HCT116 (cell line): ENCODE measurements around the gene DCDC2. TPM values are rescaled to one million over a fixed set of nuclear protein-coding genes. Genes with fewer than 3 reads are reported as not detected.

Experiments used
- ATAC-seq: fragments of 200-7000 bp; cut with Tn5 transposase; 2 replicates; pipeline ENCODE4 v1.9.1; 2020; ENCODE audit warnings: mild to moderate bottlenecking, moderate library complexity
- BruUV-seq: library from RNA; stranded (reverse); fragments of 400-500 nt; replicated peaks from 2 replicates; lab custom pipeline; 2021; lab: Mats Ljungman, UMichigan
- CTCF ChIA-PET: fragments of 300-600 bp; sonication (Branson Sonifier 250); formaldehyde crosslinking; loops from one replicate; lab custom pipeline; 2021; ENCODE audit warnings: antibody characterized with exemption; lab: Charles Lee
- POLR2A ChIA-PET: fragments of 300-600, 350-600 bp; sonication (Branson Sonifier 250); formaldehyde crosslinking; loops from one replicate; lab custom pipeline; 2021; ENCODE audit warnings: antibody characterized with exemption; lab: Charles Lee
- RAD21 ChIA-PET, 2 experiments: fragments of 300-600 bp; sonication (Branson Sonifier 250); formaldehyde crosslinking; loops; one replicate each; lab custom pipeline; 2023; ENCODE audit warnings: low total read pairs in 2 of 2; ENCODE audit not compliant: uncharacterized antibody in 2 of 2, unreplicated experiment in 2 of 2, low non-redundant PET in 1 of 2; lab: Charles Lee
- DNase-seq: peaks from one replicate; pipeline ENCODE4 v3.0.0-alpha.2; 2010; ENCODE audit warnings: low read depth, low spot score
- H2AFZ ChIP-seq: fragments of 200-600 bp; shearing (Covaris generic), sonication (generic); 2 replicates; pipeline ENCODE4 v1.6.1; 2017; ENCODE audit warnings: low read depth, mixed run types, mixed read lengths, antibody characterized with exemption, low read length; ENCODE audit not compliant: poor library complexity, severe bottlenecking
- H3K27ac ChIP-seq: 2 replicates; pipeline ENCODE4 v1.5.1; 2012; ENCODE audit warnings: low read depth, low read length
- H3K27me3 ChIP-seq: fragments of 200-600 bp; sonication (generic); 2 replicates; pipeline ENCODE4 v1.6.1; 2016; ENCODE audit warnings: mixed run types, low read length, mixed read lengths; ENCODE audit not compliant: insufficient read depth
- H3K36me3 ChIP-seq, 2 experiments: fragments of 200-500 bp in 1 of 2; fragments of 200-600 bp in 1 of 2; sonication (Bioruptor generic) in 1 of 2; sonication (generic) in 1 of 2; 2 replicates each; pipeline versions ENCODE4 v1.5.1 to v1.6.1; 2014 to 2016; ENCODE audit warnings: low read length in 2 of 2, inconsistent platforms in 1 of 2, mixed read lengths in 1 of 2, mixed run types in 1 of 2; ENCODE audit not compliant: insufficient read depth in 2 of 2, control insufficient read depth in 1 of 2
- H3K4me1 ChIP-seq, 2 experiments: fragments of 200-600 bp in 1 of 2; sonication (generic) in 1 of 2; 2 replicates each; pipeline versions ENCODE4 v1.5.1 to v1.6.1; 2012 to 2017; ENCODE audit warnings: low read length in 2 of 2, inconsistent platforms in 1 of 2, mild to moderate bottlenecking in 1 of 2, mixed read lengths in 1 of 2, mixed run types in 1 of 2, moderate library complexity in 1 of 2; ENCODE audit not compliant: insufficient read depth in 2 of 2, control insufficient read depth in 1 of 2
- H3K4me2 ChIP-seq: fragments of 200-600 bp; sonication (generic); 2 replicates; pipeline ENCODE4 v1.6.1; 2017; ENCODE audit warnings: mixed run types, low read length, mixed read lengths
- H3K4me3 ChIP-seq, 2 experiments: fragments of 200-600 bp in 1 of 2; sonication (generic) in 1 of 2; replicated peaks in 1 of 2; 2 replicates each; pipeline ENCODE4 v1.5.1; 2011 to 2016; ENCODE audit warnings: low read length in 2 of 2, control low read depth in 1 of 2, low read depth in 1 of 2, mild to moderate bottlenecking in 1 of 2, mixed read lengths in 1 of 2, mixed run types in 1 of 2
- H3K79me2 ChIP-seq: fragments of 200-600 bp; sonication (generic); 2 replicates; pipeline ENCODE4 v1.6.1; 2017; ENCODE audit warnings: mild to moderate bottlenecking, mixed run types, low read length, moderate library complexity, mixed read lengths; ENCODE audit not compliant: insufficient read depth
- H3K9ac ChIP-seq: fragments of 200-600 bp; sonication (generic); 2 replicates; pipeline ENCODE4 v1.6.1; 2016; ENCODE audit warnings: low read length, mixed read lengths
- H3K9me2 ChIP-seq: fragments of 200-600 bp; sonication (generic), shearing (Covaris generic); 2 replicates; pipeline ENCODE4 v1.6.1; 2017; ENCODE audit warnings: mixed run types, mild to moderate bottlenecking, moderate library complexity; ENCODE audit not compliant: insufficient read depth
- H3K9me3 ChIP-seq, 2 experiments: fragments of 200-500 bp in 1 of 2; fragments of 200-600 bp in 1 of 2; sonication (Bioruptor generic) in 1 of 2; sonication (generic) in 1 of 2; 2 replicates each; pipeline ENCODE4 v1.6.1; 2014 to 2017; ENCODE audit warnings: low read length in 2 of 2, mixed read lengths in 2 of 2, inconsistent platforms in 1 of 2, low read depth in 1 of 2, mild to moderate bottlenecking in 1 of 2, mixed run types in 1 of 2, moderate library complexity in 1 of 2; ENCODE audit not compliant: control insufficient read depth in 1 of 2, insufficient read depth in 1 of 2
- H4K20me1 ChIP-seq: fragments of 200-600 bp; sonication (generic), shearing (Covaris generic); 2 replicates; pipeline ENCODE4 v1.6.1; 2017; ENCODE audit warnings: mixed run types, mild to moderate bottlenecking, moderate library complexity; ENCODE audit not compliant: insufficient read depth
- EGR1 ChIP-seq: IDR thresholded peaks from 2 replicates; pipeline ENCODE4 v1.6.1; 2012; ENCODE audit warnings: low read depth
- ELF1 ChIP-seq: IDR thresholded peaks from 2 replicates; pipeline ENCODE4 v1.6.1; 2012; ENCODE audit warnings: low read depth, borderline replicate concordance
- FOSL1 ChIP-seq: IDR thresholded peaks from 2 replicates; pipeline ENCODE4 v1.6.1; 2012; ENCODE audit warnings: low read depth
- POLR2A ChIP-seq: IDR thresholded peaks from 2 replicates; pipeline ENCODE4 v1.7.0; 2011; ENCODE audit warnings: borderline replicate concordance; ENCODE audit not compliant: insufficient read depth, insufficient read length; ENCODE audit errors: extremely low read depth
- POLR2AphosphoS5 ChIP-seq: IDR thresholded peaks from 2 replicates; pipeline ENCODE4 v1.6.1; 2011; ENCODE audit warnings: mild to moderate bottlenecking, low read depth, low read length, moderate library complexity
- SIN3A ChIP-seq: IDR thresholded peaks from 2 replicates; pipeline ENCODE4 v1.6.1; 2012; ENCODE audit warnings: low read depth
- SP1 ChIP-seq: IDR thresholded peaks from 2 replicates; pipeline ENCODE4 v1.6.1; 2012; ENCODE audit warnings: low read depth
- ZFX ChIP-seq: fragments of 450-650 bp; IDR thresholded peaks from 2 replicates; pipeline ENCODE4 v1.6.1; 2017
- ZNF274 ChIP-seq: fragments of 200-500 bp; sonication (Bioruptor generic); IDR thresholded peaks from 2 replicates; pipeline ENCODE4 v1.6.1; 2014; ENCODE audit warnings: mild to moderate bottlenecking, low read depth, low read length, inconsistent platforms
- intact Hi-C: fragments of 100-400 bp; cut with micrococcal nuclease; formaldehyde crosslinking; loops from 2 replicates; pipeline ENCODE4 v1.10.0; 2022
- total RNA-seq: library from RNA; stranded (reverse); gene quantifications from one replicate; pipeline ENCODE4 v1.2.1, GENCODE V29; 2021; ENCODE audit not compliant: unreplicated experiment
- TF ChIP-seq, protein P1 (sequence below): IDR thresholded peaks from 2 replicates; pipeline ENCODE4 v1.6.1; 2012
- TF ChIP-seq, protein P2 (sequence below), 3 experiments: fragments of 200-600 bp in 1 of 3; sonication (generic) in 1 of 3; IDR thresholded peaks in 2 of 3; conservative IDR thresholded peaks in 1 of 3; 2 replicates each; pipeline ENCODE4 v1.5.1; 2012 to 2017; ENCODE audit warnings: low read depth in 2 of 3, low read length in 2 of 3, antibody characterized with exemption in 1 of 3, borderline replicate concordance in 1 of 3, control low read depth in 1 of 3, mild to moderate bottlenecking in 1 of 3, mixed read lengths in 1 of 3, mixed run types in 1 of 3, moderate library complexity in 1 of 3; ENCODE audit not compliant: insufficient read depth in 1 of 3
- TF ChIP-seq, protein P3 (sequence below): IDR thresholded peaks from 2 replicates; pipeline ENCODE4 v1.6.1; 2012; ENCODE audit warnings: low read depth

The DCDC2 gene
- total RNA-seq, 1 experiment from 2014 or later, result 0.17 TPM

DNA sequence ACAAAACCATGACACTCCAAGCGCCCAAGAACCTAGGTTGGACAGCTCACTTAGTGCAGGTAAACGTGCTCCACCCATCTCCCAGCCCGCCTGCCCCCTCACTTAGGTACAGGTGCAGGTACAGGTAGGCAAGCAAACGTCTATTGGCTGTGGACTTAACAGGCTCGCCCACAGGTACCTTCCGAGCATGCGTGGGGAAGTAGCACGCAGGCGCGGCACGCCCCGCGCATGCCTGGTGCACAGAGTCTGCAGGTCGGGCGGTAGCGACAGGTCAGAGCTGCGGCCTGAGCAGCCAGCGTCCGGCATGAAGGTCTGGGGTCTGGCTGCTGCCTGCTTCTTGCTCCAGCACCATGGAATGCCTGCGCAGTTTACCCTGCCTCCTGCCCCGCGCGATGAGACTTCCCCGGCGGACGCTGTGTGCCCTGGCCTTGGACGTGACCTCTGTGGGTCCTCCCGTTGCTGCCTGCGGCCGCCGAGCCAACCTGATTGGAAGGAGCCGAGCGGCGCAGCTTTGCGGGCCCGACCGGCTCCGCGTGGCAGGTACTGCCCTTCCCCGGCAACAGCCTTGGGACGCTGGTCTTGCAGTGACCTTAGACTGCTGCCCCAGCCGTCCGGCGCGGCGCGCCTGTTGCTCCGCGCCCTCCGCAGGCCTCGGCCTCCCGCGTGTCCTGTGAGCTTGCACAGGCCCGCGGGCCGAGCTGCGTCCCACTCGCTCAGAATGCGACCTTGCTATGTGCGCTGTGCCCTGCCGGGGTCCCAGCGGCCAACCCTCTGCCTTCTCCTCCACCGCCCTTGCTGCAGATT is 45.0 kb upstream of the DCDC2 start, which contains the start of gene MRS2:
TSS of gene MRS2 (plus strand) at position 240 of the 804 bp plus-strand sequence. CDS start at position 351, 111 bp downstream.
- ATAC-seq (peak; percentile 98), DNase-seq (peak; percentile 92)
- H2AFZ ChIP-seq, result peak within 1 kb of the TSS; percentile 73
- TF ChIP-seq SP1 (0 out of 2 replicates have a peak, but pooled peaks have one; percentile 33), POLR2A (peak; percentile 89), SIN3A (peak; percentile 49; the same call in 1 of the 2 replicates), EGR1 (peak; percentile 41; the same call in 1 of the 2 replicates), ZNF274 (no peak), ZFX (peak; percentile 98), FOSL1 (no peak), POLR2AphosphoS5 (peak; percentile 97), ELF1 (no peak)
- TF ChIP-seq, protein P1, sequence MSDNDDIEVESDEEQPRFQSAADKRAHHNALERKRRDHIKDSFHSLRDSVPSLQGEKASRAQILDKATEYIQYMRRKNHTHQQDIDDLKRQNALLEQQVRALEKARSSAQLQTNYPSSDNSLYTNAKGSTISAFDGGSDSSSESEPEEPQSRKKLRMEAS, result peak; percentile 50
- TF ChIP-seq, protein P2, sequence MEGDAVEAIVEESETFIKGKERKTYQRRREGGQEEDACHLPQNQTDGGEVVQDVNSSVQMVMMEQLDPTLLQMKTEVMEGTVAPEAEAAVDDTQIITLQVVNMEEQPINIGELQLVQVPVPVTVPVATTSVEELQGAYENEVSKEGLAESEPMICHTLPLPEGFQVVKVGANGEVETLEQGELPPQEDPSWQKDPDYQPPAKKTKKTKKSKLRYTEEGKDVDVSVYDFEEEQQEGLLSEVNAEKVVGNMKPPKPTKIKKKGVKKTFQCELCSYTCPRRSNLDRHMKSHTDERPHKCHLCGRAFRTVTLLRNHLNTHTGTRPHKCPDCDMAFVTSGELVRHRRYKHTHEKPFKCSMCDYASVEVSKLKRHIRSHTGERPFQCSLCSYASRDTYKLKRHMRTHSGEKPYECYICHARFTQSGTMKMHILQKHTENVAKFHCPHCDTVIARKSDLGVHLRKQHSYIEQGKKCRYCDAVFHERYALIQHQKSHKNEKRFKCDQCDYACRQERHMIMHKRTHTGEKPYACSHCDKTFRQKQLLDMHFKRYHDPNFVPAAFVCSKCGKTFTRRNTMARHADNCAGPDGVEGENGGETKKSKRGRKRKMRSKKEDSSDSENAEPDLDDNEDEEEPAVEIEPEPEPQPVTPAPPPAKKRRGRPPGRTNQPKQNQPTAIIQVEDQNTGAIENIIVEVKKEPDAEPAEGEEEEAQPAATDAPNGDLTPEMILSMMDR (IDR thresholded peaks at IDR 0.05 in 2 of 3, conservative IDR thresholded peaks at IDR 0.05 in 1 of 3; ENCODE audit: borderline replicate concordance in 1 of 3, insufficient read depth in 1 of 3, low read depth in 2 of 3, low read length in 2 of 3), result no peak
- TF ChIP-seq, protein P3, sequence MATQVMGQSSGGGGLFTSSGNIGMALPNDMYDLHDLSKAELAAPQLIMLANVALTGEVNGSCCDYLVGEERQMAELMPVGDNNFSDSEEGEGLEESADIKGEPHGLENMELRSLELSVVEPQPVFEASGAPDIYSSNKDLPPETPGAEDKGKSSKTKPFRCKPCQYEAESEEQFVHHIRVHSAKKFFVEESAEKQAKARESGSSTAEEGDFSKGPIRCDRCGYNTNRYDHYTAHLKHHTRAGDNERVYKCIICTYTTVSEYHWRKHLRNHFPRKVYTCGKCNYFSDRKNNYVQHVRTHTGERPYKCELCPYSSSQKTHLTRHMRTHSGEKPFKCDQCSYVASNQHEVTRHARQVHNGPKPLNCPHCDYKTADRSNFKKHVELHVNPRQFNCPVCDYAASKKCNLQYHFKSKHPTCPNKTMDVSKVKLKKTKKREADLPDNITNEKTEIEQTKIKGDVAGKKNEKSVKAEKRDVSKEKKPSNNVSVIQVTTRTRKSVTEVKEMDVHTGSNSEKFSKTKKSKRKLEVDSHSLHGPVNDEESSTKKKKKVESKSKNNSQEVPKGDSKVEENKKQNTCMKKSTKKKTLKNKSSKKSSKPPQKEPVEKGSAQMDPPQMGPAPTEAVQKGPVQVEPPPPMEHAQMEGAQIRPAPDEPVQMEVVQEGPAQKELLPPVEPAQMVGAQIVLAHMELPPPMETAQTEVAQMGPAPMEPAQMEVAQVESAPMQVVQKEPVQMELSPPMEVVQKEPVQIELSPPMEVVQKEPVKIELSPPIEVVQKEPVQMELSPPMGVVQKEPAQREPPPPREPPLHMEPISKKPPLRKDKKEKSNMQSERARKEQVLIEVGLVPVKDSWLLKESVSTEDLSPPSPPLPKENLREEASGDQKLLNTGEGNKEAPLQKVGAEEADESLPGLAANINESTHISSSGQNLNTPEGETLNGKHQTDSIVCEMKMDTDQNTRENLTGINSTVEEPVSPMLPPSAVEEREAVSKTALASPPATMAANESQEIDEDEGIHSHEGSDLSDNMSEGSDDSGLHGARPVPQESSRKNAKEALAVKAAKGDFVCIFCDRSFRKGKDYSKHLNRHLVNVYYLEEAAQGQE, result peak; percentile 32
- no peaks in the 10 kb centered on the region for H3K9me3 ChIP-seq
- CTCF ChIA-PET, result interaction anchor here (1.5 to 2.6 kb wide), 2 partner anchors 14 to 120 kb away, joined by 4 to 23 read pairs; no protein-coding TSS in a partner anchor
- peak within 1 kb of the TSS; percentile 67 for H3K27ac ChIP-seq
- peak within 1 kb of the TSS; percentile 71 for H3K4me2 ChIP-seq
- H3K9ac ChIP-seq, result peak within 1 kb of the TSS; percentile 97
- H3K27me3 ChIP-seq, result no peaks in the 10 kb centered on the region
- H3K4me3 ChIP-seq, result peak within 1 kb of the TSS; percentile 75 to 90
- RAD21 ChIA-PET, result no interaction called here
- H3K79me2 ChIP-seq, result peaks cover 55% of the 10 kb centered on the region
- intact Hi-C loops, result loop anchor here (10.0 kb wide), 1 partner anchor 372 kb away; the partner anchor contains the start of gene GMNN
- POLR2A ChIA-PET, result interaction anchor here (1.7 kb wide), 1 partner anchor 13 kb away, joined by 5 read pairs; no protein-coding TSS in a partner anchor
- peaks cover 2 to 20% of the 10 kb centered on the region in 2 experiments; a peak in 3 of 4 replicates for H3K4me1 ChIP-seq
- BruUV-seq, result no TSS peak
- no peaks in the 10 kb centered on the region for H3K9me2 ChIP-seq
- peaks cover 13 to 16% of the 10 kb centered on the region in 2 experiments for H3K36me3 ChIP-seq
- H4K20me1 ChIP-seq, result no peaks in the 10 kb centered on the region; the same call in 1 of the 2 replicates
